Tibial nerve (tissue), 4 donors: ENCODE data around the gene SUSD2. TPM values are rescaled to one million over a fixed set of nuclear protein-coding genes. Genes with fewer than 3 reads are reported as not detected.

Experiments
- DNase-seq, 2 donors: peaks; one replicate each; pipeline ENCODE4 v3.0.0-alpha.2; 2019; ENCODE audit warnings: low spot score in 2 of 2
- H3K27ac ChIP-seq, 4 donors: fragments of 200-600 bp; sonication (generic) in 3 of 4; one replicate each; pipeline ENCODE4 v1.5.1; 2017 to 2019; ENCODE audit warnings: mild to moderate bottlenecking in 1 of 4
- H3K27me3 ChIP-seq, 2 donors: fragments of 200-600 bp; sonication (generic) in 1 of 2; one replicate each; pipeline versions ENCODE4 v1.5.1 to v1.6.0; 2017 to 2019
- H3K36me3 ChIP-seq, 3 donors: fragments of 200-600 bp; sonication (generic); one replicate each; pipeline ENCODE4 v1.5.1; 2018 to 2019
- H3K4me1 ChIP-seq, 4 donors: fragments of 200-600 bp; sonication (generic) in 3 of 4; one replicate each; pipeline ENCODE4 v1.5.1; 2017 to 2019
- H3K4me3 ChIP-seq, 4 donors: fragments of 200-600 bp; sonication (generic) in 3 of 4; one replicate each; pipeline ENCODE4 v1.5.1; 2017 to 2019; ENCODE audit warnings: mild to moderate bottlenecking in 1 of 4, moderate library complexity in 1 of 4
- H3K9me3 ChIP-seq, 4 donors: fragments of 200-600 bp; sonication (generic) in 3 of 4; one replicate each; pipeline ENCODE4 v1.5.1; 2017 to 2019
- CTCF ChIP-seq, 5 experiments: fragments of 200-600 bp in 3 of 5; fragments of 450-650 bp in 2 of 5; sonication (generic) in 3 of 5; IDR thresholded peaks; one replicate each; pipeline ENCODE4 v1.5.1; 2016 to 2019; ENCODE audit warnings: antibody characterized with exemption in 5 of 5, mild to moderate bottlenecking in 3 of 5, moderate library complexity in 2 of 5
- EP300 ChIP-seq, 2 donors: sonication (generic); formaldehyde crosslinking; IDR thresholded peaks; one replicate each; pipeline ENCODE4 v1.6.1; 2017; ENCODE audit warnings: antibody characterized with exemption in 2 of 2, mild to moderate bottlenecking in 1 of 2
- POLR2A ChIP-seq, 2 donors: fragments of 450-650 bp; IDR thresholded peaks; one replicate each; pipeline ENCODE4 v1.6.1; 2017; ENCODE audit warnings: antibody characterized with exemption in 2 of 2, mild to moderate bottlenecking in 2 of 2, moderate library complexity in 2 of 2
- WGBS, 2 donors: methylation state at CpG; one replicate each; pipeline ENCODE4 v1.1.5; 2018; 5-methylcytosine and 5-hydroxymethylcytosine counted together
- total RNA-seq, 4 donors: library from RNA; depleted of rRNA; stranded (reverse); fragments of >200 nt; gene quantifications; one replicate each; pipeline ENCODE4 v1.1.0, GENCODE V29; 2016

SUSD2 gene
- total RNA-seq, 4 donors from 2014 or later = 9.0 to 9.6 (median 9.4) TPM

- Histone ChIP-seq H3K27ac (no peak overlapping the region), H3K4me3 (no peak overlapping the region), H3K27me3 (no peaks in the 10 kb centered on the region), H3K36me3 (peaks cover 0 to 81% (median 25%) of the 10 kb centered on the region in 3 donors), H3K4me1 (peaks cover 0 to 20% (median 9%) of the 10 kb centered on the region in 4 donors), H3K9me3 (no peaks in the 10 kb centered on the region)
- TF ChIP-seq POLR2A (IDR thresholded peaks at IDR 0.05) (no peak), CTCF (IDR thresholded peaks at IDR 0.05) (no peak), EP300 (IDR thresholded peaks at IDR 0.05) (no peak)
- WGBS, 2 donors = 89 to 90% methylated on average over 5 to 15 of the region's 20 CpGs
- DNase-seq = no peak
These were observed 14.5 kb upstream of the SUSD2 start for GRCh38 chr22:24166811-24167210.

GRCh38 chr22:24169439-24170058, 11.7 kb upstream of the SUSD2 start:
- WGBS, 2 donors = 74 to 78% methylated on average over 6 to 8 of the region's 12 CpGs
- H3K27ac ChIP-seq = no peak overlapping the region

GRCh38 chr22:24170188-24170587, 11.1 kb upstream of the SUSD2 start:
- Histone ChIP-seq H3K4me3 (no peak overlapping the region), H3K27me3 (no peaks in the 10 kb centered on the region), H3K9me3 (no peaks in the 10 kb centered on the region), H3K27ac (peak overlapping the region in 1 of 4 donors; percentile 13), H3K36me3 (peaks cover 0 to 98% (median 18%) of the 10 kb centered on the region in 3 donors), H3K4me1 (peaks cover 0 to 10% (median 2%) of the 10 kb centered on the region in 4 donors)
- WGBS, 2 donors = 63 to 71% methylated on average over 4 to 8 of the region's 12 CpGs
- TF ChIP-seq CTCF (IDR thresholded peaks at IDR 0.05) (no peak), EP300 (IDR thresholded peaks at IDR 0.05) (no peak), POLR2A (IDR thresholded peaks at IDR 0.05) (no peak)
- DNase-seq = no peak

More at GRCh38 chr22:24169439-24170058, 11.7 kb upstream of the SUSD2 start:
- Histone ChIP-seq H3K27me3 (no peaks in the 10 kb centered on the region), H3K9me3 (no peaks in the 10 kb centered on the region), H3K4me1 (peaks cover 0 to 3% (median 0%) of the 10 kb centered on the region in 4 donors), H3K36me3 (peaks cover 0 to 98% (median 24%) of the 10 kb centered on the region in 3 donors), H3K4me3 (no peak overlapping the region)
- TF ChIP-seq POLR2A (IDR thresholded peaks at IDR 0.05) = no peak
- no peak for TF ChIP-seq CTCF (IDR thresholded peaks at IDR 0.05)
- TF ChIP-seq EP300 (IDR thresholded peaks at IDR 0.05) = no peak
- no peak for DNase-seq

- no peak for DNase-seq
- Histone ChIP-seq H3K36me3 (peaks cover 0 to 97% (median 13%) of the 10 kb centered on the region in 3 donors), H3K4me3 (no peak overlapping the region), H3K9me3 (no peaks in the 10 kb centered on the region), H3K27ac (no peak overlapping the region), H3K27me3 (no peaks in the 10 kb centered on the region), H3K4me1 (peaks cover 0 to 14% (median 2%) of the 10 kb centered on the region in 4 donors)
- 100% methylated on average over 1 of the region's 5 CpGs; no CpG with 5 or more reads in 1 of the 2 donors for WGBS, 2 donors
- no peak for TF ChIP-seq EP300 (IDR thresholded peaks at IDR 0.05)
- TF ChIP-seq CTCF (IDR thresholded peaks at IDR 0.05) = no peak
- TF ChIP-seq POLR2A (IDR thresholded peaks at IDR 0.05) = no peak
These were observed 10.7 kb upstream of the SUSD2 start for GRCh38 chr22:24170632-24171031.

- 94 to 99% methylated on average over 12 of the region's 12 CpGs for WGBS, 2 donors
- no peaks in the 10 kb centered on the region for H3K27me3 ChIP-seq
- TF ChIP-seq CTCF (IDR thresholded peaks at IDR 0.05) = no peak
- TF ChIP-seq POLR2A (IDR thresholded peaks at IDR 0.05) = no peak
- TF ChIP-seq EP300 (IDR thresholded peaks at IDR 0.05) = no peak
- DNase-seq = no peak
- H3K27ac ChIP-seq = no peak overlapping the region
- H3K9me3 ChIP-seq = no peaks in the 10 kb centered on the region
- H3K4me1 ChIP-seq = peaks cover 0 to 14% (median 2%) of the 10 kb centered on the region in 4 donors
- H3K4me3 ChIP-seq = no peak overlapping the region
- H3K36me3 ChIP-seq = peaks cover 0 to 97% (median 6%) of the 10 kb centered on the region in 3 donors
These were observed 9.5 kb upstream of the SUSD2 start for GRCh38 chr22:24171822-24172221.
